Mesodermal cell (in vitro differentiated cells): ENCODE data around the gene PBX1.

Experiments
- H3K27ac ChIP-seq: 2 replicates; pipeline ENCODE4 v1.7.0; 2013; ENCODE audit warnings: mild to moderate bottlenecking, low read depth, low read length, moderate library complexity; ENCODE audit not compliant: severe bottlenecking
- H3K36me3 ChIP-seq: 2 replicates; pipeline ENCODE4 v1.7.1; 2013; ENCODE audit warnings: mild to moderate bottlenecking, low read length, moderate library complexity; ENCODE audit not compliant: control insufficient read depth, insufficient read depth
- H3K4me1 ChIP-seq: one replicate; pipeline ENCODE4 v1.7.1; 2013; ENCODE audit warnings: mild to moderate bottlenecking, low read length; ENCODE audit not compliant: insufficient read depth, control insufficient read depth, poor library complexity, severe bottlenecking
- H3K4me3 ChIP-seq: 2 replicates; pipeline ENCODE4 v1.7.0; 2013; ENCODE audit warnings: low read length, control low read depth, mild to moderate bottlenecking; ENCODE audit not compliant: insufficient read depth, poor library complexity, severe bottlenecking; ENCODE audit errors: extremely low read depth
- H3K9me3 ChIP-seq: 2 replicates; pipeline ENCODE4 v1.7.1; 2013; ENCODE audit warnings: mild to moderate bottlenecking, low read length, moderate library complexity; ENCODE audit not compliant: control insufficient read depth
- WGBS, 2 experiments: methylation state at CpG; one replicate each; pipeline ENCODE4 v1.1.5; 2013; ENCODE audit warnings: missing lambda C conversion rate in 2 of 2; ENCODE audit not compliant: insufficient coverage in 2 of 2; 5-methylcytosine and 5-hydroxymethylcytosine counted together

PBX1 gene

GRCh38 chr1:164824542-164824941, 265.6 kb downstream of the PBX1 start:
- H3K27ac ChIP-seq = no peak overlapping the region
- H3K9me3 ChIP-seq = no peaks in the 10 kb centered on the region
- no peak overlapping the region for H3K4me3 ChIP-seq
- peaks cover 7% of the 10 kb centered on the region for H3K4me1 ChIP-seq
- H3K36me3 ChIP-seq = peaks cover 16% of the 10 kb centered on the region

GRCh38 chr1:164830628-164831027, 271.6 kb downstream of the PBX1 start:
- H3K36me3 ChIP-seq = no peaks in the 10 kb centered on the region
- H3K27ac ChIP-seq = no peak overlapping the region
- H3K9me3 ChIP-seq = no peaks in the 10 kb centered on the region
- H3K4me1 ChIP-seq = no peaks in the 10 kb centered on the region
- no peak overlapping the region for H3K4me3 ChIP-seq
- WGBS, 2 experiments = 96 to 100% methylated on average over 4 of the region's 4 CpGs

GRCh38 chr1:164834641-164835040, 275.7 kb downstream of the PBX1 start:
- H3K9me3 ChIP-seq = no peaks in the 10 kb centered on the region
- no CpG with 5 or more reads among the region's 1 CpG for WGBS, 2 experiments
- no peaks in the 10 kb centered on the region for H3K4me1 ChIP-seq
- H3K27ac ChIP-seq = no peak overlapping the region
- H3K36me3 ChIP-seq = no peaks in the 10 kb centered on the region
- H3K4me3 ChIP-seq = no peak overlapping the region

GRCh38 chr1:164836614-164837018, 277.6 kb downstream of the PBX1 start:
- Histone ChIP-seq H3K9me3 (no peaks in the 10 kb centered on the region), H3K27ac (no peak overlapping the region), H3K4me3 (no peak overlapping the region), H3K36me3 (no peaks in the 10 kb centered on the region), H3K4me1 (no peaks in the 10 kb centered on the region)
- WGBS, 2 experiments = 91 to 93% methylated on average over 4 to 7 of the region's 7 CpGs

- 100% methylated on average over 2 of the region's 3 CpGs for WGBS, 2 experiments
- H3K4me1 ChIP-seq = no peaks in the 10 kb centered on the region
- no peaks in the 10 kb centered on the region for H3K9me3 ChIP-seq
- H3K27ac ChIP-seq = no peak overlapping the region
- H3K36me3 ChIP-seq = no peaks in the 10 kb centered on the region
- H3K4me3 ChIP-seq = no peak overlapping the region
Measured at GRCh38 chr1:164838786-164839185, 279.8 kb downstream of the PBX1 start.

- no peaks in the 10 kb centered on the region for H3K9me3 ChIP-seq
- H3K4me3 ChIP-seq = no peak overlapping the region
- no peaks in the 10 kb centered on the region for H3K4me1 ChIP-seq
- H3K36me3 ChIP-seq = no peaks in the 10 kb centered on the region
- 91 to 92% methylated on average over 5 to 6 of the region's 9 CpGs for WGBS, 2 experiments
- H3K27ac ChIP-seq = no peak overlapping the region
Measured at GRCh38 chr1:164840936-164841335, 282.0 kb downstream of the PBX1 start.

- H3K36me3 ChIP-seq = peaks cover 5% of the 10 kb centered on the region
- no peaks in the 10 kb centered on the region for H3K9me3 ChIP-seq
- WGBS, 2 experiments = 90 to 96% methylated on average over 9 to 10 of the region's 14 CpGs
- H3K27ac ChIP-seq = no peak overlapping the region
- no peaks in the 10 kb centered on the region for H3K4me1 ChIP-seq
- H3K4me3 ChIP-seq = no peak overlapping the region
Measured at GRCh38 chr1:164841702-164842465, 282.9 kb downstream of the PBX1 start.

- WGBS, 2 experiments = 85 to 90% methylated on average over 4 to 5 of the region's 10 CpGs
- H3K36me3 ChIP-seq = peaks cover 15% of the 10 kb centered on the region
Measured at GRCh38 chr1:164842870-164843269, 283.9 kb downstream of the PBX1 start.

GRCh38 chr1:164843743-164844500, 284.9 kb downstream of the PBX1 start:
- Histone ChIP-seq H3K4me3 (no peak overlapping the region), H3K9me3 (no peaks in the 10 kb centered on the region), H3K4me1 (no peaks in the 10 kb centered on the region), H3K27ac (no peak overlapping the region), H3K36me3 (peaks cover 23% of the 10 kb centered on the region)
- WGBS, 2 experiments = 95% methylated on average over 2 of the region's 3 CpGs; no CpG with 5 or more reads in 1 of the 2 experiments

More at GRCh38 chr1:164842870-164843269, 283.9 kb downstream of the PBX1 start:
- Histone ChIP-seq H3K4me3 (no peak overlapping the region), H3K27ac (peak overlapping the region; percentile 13), H3K9me3 (no peaks in the 10 kb centered on the region), H3K4me1 (no peaks in the 10 kb centered on the region)

GRCh38 chr1:164846731-164847691, 288.0 kb downstream of the PBX1 start:
- H3K4me3 ChIP-seq = no peak overlapping the region
- H3K36me3 ChIP-seq = peaks cover 29% of the 10 kb centered on the region
- H3K4me1 ChIP-seq = no peaks in the 10 kb centered on the region
- no peaks in the 10 kb centered on the region for H3K9me3 ChIP-seq
- no peak overlapping the region for H3K27ac ChIP-seq
- 82 to 85% methylated on average over 2 to 10 of the region's 13 CpGs for WGBS, 2 experiments
